GM19351 (cell line): ENCODE measurements around the gene ZNF595.
"Not testable (repeated sequence)": the region's sequence is repeated elsewhere in the genome, so short reads cannot be mapped to it uniquely, and the experiment has no call there.

Experiments
- ATAC-seq: cut with Tn5 transposase; IDR thresholded peaks from one replicate; pipeline ENCODE4 v1.9.1; 2021; ENCODE audit warnings: mild to moderate bottlenecking, moderate library complexity; ENCODE audit not compliant: unreplicated experiment

Gene ZNF595

GRCh38 chr4:52804-53479 is at the start of gene ZNF595:
TSS of gene ZNF595 (plus strand) at chr4:53321. CDS start at chr4:53489, 168 bp downstream.
- not testable (repeated sequence) for ATAC-seq

GRCh38 chr4:9937-10870 is 42.9 kb upstream of the ZNF595 start:
- ATAC-seq: not testable (repeated sequence)

- not testable (repeated sequence) for ATAC-seq
Measured at GRCh38 chr4:11095-11815, 41.9 kb upstream of the ZNF595 start.

- peak; percentile 93 for ATAC-seq
Measured at GRCh38 chr4:11816-12417, 41.2 kb upstream of the ZNF595 start.

GRCh38 chr4:18128-18527 is 35.0 kb upstream of the ZNF595 start:
- not testable (repeated sequence) for ATAC-seq

GRCh38 chr4:18589-18988 is 34.5 kb upstream of the ZNF595 start:
- not testable (repeated sequence) for ATAC-seq

GRCh38 chr4:22882-23281 is 30.2 kb upstream of the ZNF595 start:
- not testable (repeated sequence) for ATAC-seq

- not testable (repeated sequence) for ATAC-seq
Measured at GRCh38 chr4:24359-24758, 28.8 kb upstream of the ZNF595 start.

GRCh38 chr4:27501-27900 is 25.6 kb upstream of the ZNF595 start:
- ATAC-seq: not testable (repeated sequence)

GRCh38 chr4:28767-29542 is 24.2 kb upstream of the ZNF595 start:
- peak; percentile 75 for ATAC-seq

GRCh38 chr4:33314-33713 is 19.8 kb upstream of the ZNF595 start:
- ATAC-seq: not testable (repeated sequence)

- not testable (repeated sequence) for ATAC-seq
Measured at GRCh38 chr4:36559-37415, 16.3 kb upstream of the ZNF595 start.

- ATAC-seq: not testable (repeated sequence)
Measured at GRCh38 chr4:38202-38601, 14.9 kb upstream of the ZNF595 start.

- ATAC-seq: not testable (repeated sequence)
Measured at GRCh38 chr4:43375-43774, 9.7 kb upstream of the ZNF595 start.

- peak; percentile 24 for ATAC-seq
Measured at GRCh38 chr4:51253-51652, 1.9 kb upstream of the ZNF595 start.

GRCh38 chr4:51655-52277 is 1.4 kb upstream of the ZNF595 start:
- ATAC-seq: peak; percentile 82

GRCh38 chr4:53521-53920 is 400 bp downstream of the ZNF595 start:
- not testable (repeated sequence) for ATAC-seq

- ATAC-seq: not testable (repeated sequence)
Measured at GRCh38 chr4:64733-65132, 11.6 kb downstream of the ZNF595 start.

GRCh38 chr4:71830-72229 is 18.7 kb downstream of the ZNF595 start:
- no peak for ATAC-seq
